GM12891 (cell line): ENCODE data around the gene SLC8A1.

Experiments used
- POLR2A ChIP-seq: IDR thresholded peaks from 2 replicates; pipeline ENCODE4 v1.6.1; 2011; ENCODE audit warnings: low read depth, low read length, control low read depth
- TAF1 ChIP-seq: IDR thresholded peaks from 2 replicates; pipeline ENCODE4 v1.6.1; 2011; ENCODE audit warnings: low read depth, low read length, control low read depth

DNA sequence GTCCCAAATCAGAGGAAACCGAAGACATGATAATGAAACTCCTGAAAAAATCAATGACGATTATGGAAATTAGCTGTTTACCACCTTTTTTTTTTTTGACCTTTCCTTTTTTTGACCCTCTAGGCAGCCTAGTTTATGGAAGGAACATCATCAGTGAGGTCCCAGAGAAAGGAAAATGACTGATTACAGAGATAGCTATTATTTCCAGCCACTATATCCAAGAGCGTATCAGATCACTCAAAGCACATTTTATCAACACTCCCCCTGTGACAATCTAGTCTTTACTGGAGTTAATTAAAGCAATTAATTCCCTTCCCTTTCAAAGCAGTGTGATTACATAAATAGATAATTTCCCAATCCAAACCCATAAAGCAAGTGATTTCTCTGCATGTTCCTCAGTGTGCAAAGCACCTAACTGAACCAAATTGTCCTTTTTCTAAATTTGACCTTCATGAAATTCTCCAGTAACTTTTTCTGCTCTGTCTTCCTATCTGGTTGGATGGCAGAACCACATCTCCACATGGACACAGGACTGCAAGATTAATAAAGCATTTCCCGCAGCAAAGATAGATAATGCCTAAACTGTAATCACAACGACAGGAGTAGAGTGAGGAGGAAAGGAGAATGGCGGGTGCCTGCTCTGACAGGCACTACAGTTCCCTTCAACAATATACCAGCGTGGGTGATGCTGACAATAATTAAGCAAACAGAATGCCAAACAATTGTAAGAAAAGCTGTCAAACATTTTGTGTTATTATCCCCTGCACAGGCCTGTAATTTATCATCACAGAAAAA, 194.4 kb downstream of the SLC8A1 start:
- TF ChIP-seq POLR2A = no peak
- no peak for TF ChIP-seq TAF1
